ENCODE results near the gene UNC13D. TPM values are rescaled to one million over a fixed set of nuclear protein-coding genes. Genes with fewer than 3 reads are reported as not detected.

Gene UNC13D
- total RNA-seq, 1 experiment from 2014 or later, result 12.7 TPM

DNA sequence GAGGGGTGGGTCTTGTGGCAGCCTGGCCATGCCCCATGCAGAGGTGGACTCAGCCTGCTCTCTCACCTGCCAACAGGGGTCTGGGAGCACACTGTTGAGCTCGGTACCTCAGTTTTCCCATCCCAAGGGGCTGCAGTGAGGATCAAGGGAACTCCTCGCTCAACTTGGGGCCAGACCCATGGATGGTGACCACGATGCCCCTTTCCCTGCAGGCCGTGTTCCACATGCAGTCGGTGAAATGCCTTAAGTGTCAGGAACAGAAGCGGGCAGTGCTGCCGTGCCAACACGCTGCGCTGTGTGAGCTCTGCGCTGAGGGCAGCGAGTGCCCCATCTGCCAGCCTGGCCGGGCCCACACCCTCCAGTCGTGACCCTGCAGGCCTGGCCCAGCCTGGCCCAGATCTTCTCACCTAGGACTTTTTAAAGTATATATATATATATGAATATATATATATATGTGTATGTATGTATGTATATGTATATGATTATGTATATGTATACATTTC lies 20.1 kb downstream of the UNC13D start:
- Histone ChIP-seq H3K27me3 (ENCODE audit: control insufficient read depth, insufficient read depth, low read length) (no peaks in the 10 kb centered on the region), H3K4me3 (ENCODE audit: low read depth in 2 of 2, low read length in 2 of 2) (no peak overlapping the region), H3K27ac (ENCODE audit: low read length) (no peak overlapping the region), H3K9me3 (ENCODE audit: control insufficient read depth, insufficient read depth, low read depth, low read length) (no peaks in the 10 kb centered on the region), H3K36me3 (ENCODE audit: control insufficient read depth, insufficient read depth, low read length) (no peaks in the 10 kb centered on the region; the same call in 1 of the 2 replicates), H3K4me1 (ENCODE audit: control insufficient read depth, insufficient read depth, low read length) (no peaks in the 10 kb centered on the region)
- POLR2A ChIA-PET, result interaction anchor here (0.5 to 0.7 kb wide), 3 partner anchors 22 to 48 kb away, joined by 3 read pairs; no protein-coding TSS in a partner anchor
- in situ Hi-C loops (cut with HindIII; ENCODE audit: low pct_unique_long_range_greater_than_20kb, low sequenced_read_pairs), result no loop called here
- intact Hi-C loops (cut with micrococcal nuclease; ENCODE audit: unreplicated experiment), result no loop called here
- DNase-seq (ENCODE audit: low read depth, low spot score) (no peak), ATAC-seq (no peak)
- TF ChIP-seq, protein P1, sequence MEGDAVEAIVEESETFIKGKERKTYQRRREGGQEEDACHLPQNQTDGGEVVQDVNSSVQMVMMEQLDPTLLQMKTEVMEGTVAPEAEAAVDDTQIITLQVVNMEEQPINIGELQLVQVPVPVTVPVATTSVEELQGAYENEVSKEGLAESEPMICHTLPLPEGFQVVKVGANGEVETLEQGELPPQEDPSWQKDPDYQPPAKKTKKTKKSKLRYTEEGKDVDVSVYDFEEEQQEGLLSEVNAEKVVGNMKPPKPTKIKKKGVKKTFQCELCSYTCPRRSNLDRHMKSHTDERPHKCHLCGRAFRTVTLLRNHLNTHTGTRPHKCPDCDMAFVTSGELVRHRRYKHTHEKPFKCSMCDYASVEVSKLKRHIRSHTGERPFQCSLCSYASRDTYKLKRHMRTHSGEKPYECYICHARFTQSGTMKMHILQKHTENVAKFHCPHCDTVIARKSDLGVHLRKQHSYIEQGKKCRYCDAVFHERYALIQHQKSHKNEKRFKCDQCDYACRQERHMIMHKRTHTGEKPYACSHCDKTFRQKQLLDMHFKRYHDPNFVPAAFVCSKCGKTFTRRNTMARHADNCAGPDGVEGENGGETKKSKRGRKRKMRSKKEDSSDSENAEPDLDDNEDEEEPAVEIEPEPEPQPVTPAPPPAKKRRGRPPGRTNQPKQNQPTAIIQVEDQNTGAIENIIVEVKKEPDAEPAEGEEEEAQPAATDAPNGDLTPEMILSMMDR (IDR thresholded peaks at IDR 0.05), result no peak
- no peak for TF ChIP-seq TCF7L2 (IDR thresholded peaks at IDR 0.05; ENCODE audit: low read depth, low read length)
- TF ChIP-seq, protein P2, sequence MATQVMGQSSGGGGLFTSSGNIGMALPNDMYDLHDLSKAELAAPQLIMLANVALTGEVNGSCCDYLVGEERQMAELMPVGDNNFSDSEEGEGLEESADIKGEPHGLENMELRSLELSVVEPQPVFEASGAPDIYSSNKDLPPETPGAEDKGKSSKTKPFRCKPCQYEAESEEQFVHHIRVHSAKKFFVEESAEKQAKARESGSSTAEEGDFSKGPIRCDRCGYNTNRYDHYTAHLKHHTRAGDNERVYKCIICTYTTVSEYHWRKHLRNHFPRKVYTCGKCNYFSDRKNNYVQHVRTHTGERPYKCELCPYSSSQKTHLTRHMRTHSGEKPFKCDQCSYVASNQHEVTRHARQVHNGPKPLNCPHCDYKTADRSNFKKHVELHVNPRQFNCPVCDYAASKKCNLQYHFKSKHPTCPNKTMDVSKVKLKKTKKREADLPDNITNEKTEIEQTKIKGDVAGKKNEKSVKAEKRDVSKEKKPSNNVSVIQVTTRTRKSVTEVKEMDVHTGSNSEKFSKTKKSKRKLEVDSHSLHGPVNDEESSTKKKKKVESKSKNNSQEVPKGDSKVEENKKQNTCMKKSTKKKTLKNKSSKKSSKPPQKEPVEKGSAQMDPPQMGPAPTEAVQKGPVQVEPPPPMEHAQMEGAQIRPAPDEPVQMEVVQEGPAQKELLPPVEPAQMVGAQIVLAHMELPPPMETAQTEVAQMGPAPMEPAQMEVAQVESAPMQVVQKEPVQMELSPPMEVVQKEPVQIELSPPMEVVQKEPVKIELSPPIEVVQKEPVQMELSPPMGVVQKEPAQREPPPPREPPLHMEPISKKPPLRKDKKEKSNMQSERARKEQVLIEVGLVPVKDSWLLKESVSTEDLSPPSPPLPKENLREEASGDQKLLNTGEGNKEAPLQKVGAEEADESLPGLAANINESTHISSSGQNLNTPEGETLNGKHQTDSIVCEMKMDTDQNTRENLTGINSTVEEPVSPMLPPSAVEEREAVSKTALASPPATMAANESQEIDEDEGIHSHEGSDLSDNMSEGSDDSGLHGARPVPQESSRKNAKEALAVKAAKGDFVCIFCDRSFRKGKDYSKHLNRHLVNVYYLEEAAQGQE (IDR thresholded peaks at IDR 0.05; ENCODE audit: insufficient read depth in 1 of 2, low read depth in 2 of 2, low read length in 1 of 2), result no peak
- TF ChIP-seq SIN3A (IDR thresholded peaks at IDR 0.05; ENCODE audit: borderline replicate concordance, insufficient read depth, low read depth, low read length), result no peak
- no peak for TF ChIP-seq POLR2AphosphoS5 (IDR thresholded peaks at IDR 0.05; ENCODE audit: low read depth, low read length)
- BruUV-seq (replicated peaks), result no TSS peak
- CTCF ChIA-PET, result no interaction called here

DNA sequence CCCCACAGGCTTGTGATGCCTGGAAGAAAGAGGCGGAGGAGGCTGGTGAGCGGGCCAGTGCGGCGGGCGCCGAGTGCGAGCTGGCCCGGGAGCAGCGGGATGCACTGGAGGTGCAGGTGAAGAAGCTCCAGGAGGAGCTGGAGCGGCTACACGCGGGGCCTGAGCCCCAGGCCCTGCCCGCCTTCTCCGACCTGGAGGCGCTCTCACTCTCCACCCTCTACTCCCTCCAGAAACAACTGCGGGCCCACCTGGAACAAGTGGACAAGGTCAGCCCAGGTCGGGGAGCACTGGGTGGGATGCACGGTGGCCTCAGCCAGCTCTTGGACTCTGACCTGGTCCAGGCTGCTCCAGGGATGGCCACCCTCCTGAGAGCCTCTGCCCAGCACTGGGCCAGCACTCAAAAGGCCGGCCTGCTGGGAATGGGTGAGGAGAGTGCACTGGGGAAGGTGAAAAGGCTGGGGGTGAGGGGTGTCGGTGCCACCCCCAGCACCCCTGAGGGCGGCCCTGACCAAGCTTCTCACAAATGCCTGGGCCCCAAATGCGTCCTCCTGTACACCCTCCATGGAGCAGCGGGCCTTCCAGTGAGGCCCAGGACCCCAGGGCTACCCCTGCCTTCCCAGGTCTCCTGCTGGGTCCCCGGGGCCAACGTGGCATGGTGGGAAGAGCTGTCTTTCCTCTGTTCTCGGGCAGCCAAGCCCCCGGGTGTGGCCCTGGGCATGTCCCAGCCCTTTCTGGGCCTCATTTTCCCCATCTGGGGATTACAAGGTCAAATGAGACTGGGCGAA lies 20.8 kb downstream of the UNC13D start:
- no TSS peak for BruUV-seq (replicated peaks)
- CTCF ChIA-PET, result no interaction called here
- intact Hi-C loops (cut with micrococcal nuclease; ENCODE audit: unreplicated experiment), result no loop called here

More for the DNA sequence above, 20.8 kb downstream of the UNC13D start:
- no peaks in the 10 kb centered on the region; the same call in 1 of the 2 replicates for H3K36me3 ChIP-seq (ENCODE audit: control insufficient read depth, insufficient read depth, low read length)
- DNase-seq (ENCODE audit: low read depth, low spot score) (no peak), ATAC-seq (no peak)
- H3K27me3 ChIP-seq (ENCODE audit: control insufficient read depth, insufficient read depth, low read length), result no peaks in the 10 kb centered on the region
- no peaks in the 10 kb centered on the region for H3K4me1 ChIP-seq (ENCODE audit: control insufficient read depth, insufficient read depth, low read length)
- in situ Hi-C loops (cut with HindIII; ENCODE audit: low pct_unique_long_range_greater_than_20kb, low sequenced_read_pairs), result no loop called here
- TF ChIP-seq, protein P1 (IDR thresholded peaks at IDR 0.05), result no peak
- TF ChIP-seq SIN3A (IDR thresholded peaks at IDR 0.05; ENCODE audit: borderline replicate concordance, insufficient read depth, low read depth, low read length) (no peak), TCF7L2 (IDR thresholded peaks at IDR 0.05; ENCODE audit: low read depth, low read length) (no peak), POLR2AphosphoS5 (IDR thresholded peaks at IDR 0.05; ENCODE audit: low read depth, low read length) (no peak)
- TF ChIP-seq, protein P2 (IDR thresholded peaks at IDR 0.05; ENCODE audit: insufficient read depth in 1 of 2, low read depth in 2 of 2, low read length in 1 of 2), result no peak
- no peak overlapping the region for H3K27ac ChIP-seq (ENCODE audit: low read length)
- POLR2A ChIA-PET, result interaction anchor here (0.5 to 0.7 kb wide), 2 partner anchors 23 to 41 kb away, joined by 3 read pairs; no protein-coding TSS in a partner anchor
- no peaks in the 10 kb centered on the region for H3K9me3 ChIP-seq (ENCODE audit: control insufficient read depth, insufficient read depth, low read depth, low read length)
- H3K4me3 ChIP-seq (ENCODE audit: low read depth in 2 of 2, low read length in 2 of 2), result no peak overlapping the region
